Stimulated activated effector memory CD8-positive, alpha-beta T cell treated with anti-CD3 and anti-CD28 coated beads, Interleukin-12 subunit alpha, Interleukin-12 subunit beta, amount 100 ng/mL, for 72 hours (primary cell): ENCODE results near the gene CLIC6.
A peak's percentile ranks its signal among the peaks of the same experiment; 100 is the strongest.

Experiments used
- ATAC-seq: fragments of 150-1000 bp; cut with Tn5 transposase; 2 replicates; pipeline ENCODE4 v1.10.0; 2021
- DNase-seq, 2 donors: peaks; one replicate each; pipeline ENCODE4 v3.0.0; 2021 to 2022; ENCODE audit warnings: low spot score in 2 of 2
- H3K27ac Mint-ChIP-seq: one replicate; pipeline ENCODE4 v1.8.0; 2022; ENCODE audit warnings: mild to moderate bottlenecking, mixed read lengths
- H3K36me3 Mint-ChIP-seq: one replicate; pipeline ENCODE4 v1.8.0; 2022; ENCODE audit warnings: mild to moderate bottlenecking, mixed read lengths
- H3K4me1 Mint-ChIP-seq: one replicate; pipeline ENCODE4 v1.8.0; 2022; ENCODE audit warnings: mixed read lengths
- H3K4me3 Mint-ChIP-seq: one replicate; pipeline ENCODE4 v1.8.0; 2022; ENCODE audit warnings: mild to moderate bottlenecking, mixed read lengths
- H3K9me3 Mint-ChIP-seq: one replicate; pipeline ENCODE4 v1.8.0; 2022; ENCODE audit warnings: mixed read lengths

The CLIC6 gene

GRCh38 chr21:34671891-34672290 is 3.1 kb downstream of the CLIC6 start:
- H3K36me3 Mint-ChIP-seq: no peaks in the 10 kb centered on the region
- H3K9me3 Mint-ChIP-seq: no peaks in the 10 kb centered on the region
- DNase-seq (no peak), ATAC-seq (no peak)
- no peak overlapping the region for H3K27ac Mint-ChIP-seq
- peaks cover 6% of the 10 kb centered on the region for H3K4me1 Mint-ChIP-seq
- H3K4me3 Mint-ChIP-seq: no peak overlapping the region

GRCh38 chr21:34673006-34673405 is 4.2 kb downstream of the CLIC6 start:
- H3K36me3 Mint-ChIP-seq: no peaks in the 10 kb centered on the region
- ATAC-seq (no peak), DNase-seq (no peak)
- no peak overlapping the region for H3K4me3 Mint-ChIP-seq
- H3K27ac Mint-ChIP-seq: no peak overlapping the region
- H3K9me3 Mint-ChIP-seq: no peaks in the 10 kb centered on the region
- H3K4me1 Mint-ChIP-seq: peaks cover 6% of the 10 kb centered on the region

GRCh38 chr21:34674468-34674867 is 5.7 kb downstream of the CLIC6 start:
- Mint-ChIP-seq H3K36me3 (no peaks in the 10 kb centered on the region), H3K9me3 (no peaks in the 10 kb centered on the region), H3K4me3 (no peak overlapping the region), H3K27ac (no peak overlapping the region), H3K4me1 (no peaks in the 10 kb centered on the region)
- ATAC-seq: no peak
- DNase-seq: no peak

- no peaks in the 10 kb centered on the region for H3K36me3 Mint-ChIP-seq
- H3K27ac Mint-ChIP-seq: no peak overlapping the region
- DNase-seq (no peak), ATAC-seq (no peak)
- no peaks in the 10 kb centered on the region for H3K4me1 Mint-ChIP-seq
- H3K9me3 Mint-ChIP-seq: no peaks in the 10 kb centered on the region
- H3K4me3 Mint-ChIP-seq: no peak overlapping the region
Observed at GRCh38 chr21:34675871-34676270, 7.1 kb downstream of the CLIC6 start.

GRCh38 chr21:34679051-34679450 is 10.3 kb downstream of the CLIC6 start:
- no peak overlapping the region for H3K4me3 Mint-ChIP-seq
- no peaks in the 10 kb centered on the region for H3K36me3 Mint-ChIP-seq
- no peak overlapping the region for H3K27ac Mint-ChIP-seq
- no peaks in the 10 kb centered on the region for H3K9me3 Mint-ChIP-seq
- DNase-seq (no peak), ATAC-seq (no peak)
- no peaks in the 10 kb centered on the region for H3K4me1 Mint-ChIP-seq

- ATAC-seq (no peak), DNase-seq (no peak)
- Mint-ChIP-seq H3K9me3 (no peaks in the 10 kb centered on the region), H3K4me3 (no peak overlapping the region), H3K27ac (no peak overlapping the region), H3K4me1 (no peaks in the 10 kb centered on the region), H3K36me3 (no peaks in the 10 kb centered on the region)
Observed at GRCh38 chr21:34684174-34684876, 15.5 kb downstream of the CLIC6 start.

- DNase-seq: no peak
- Mint-ChIP-seq H3K4me3 (no peak overlapping the region), H3K36me3 (no peaks in the 10 kb centered on the region), H3K9me3 (no peaks in the 10 kb centered on the region), H3K27ac (no peak overlapping the region), H3K4me1 (no peaks in the 10 kb centered on the region)
- ATAC-seq: no peak
Observed at GRCh38 chr21:34687065-34687464, 18.3 kb downstream of the CLIC6 start.

- Mint-ChIP-seq H3K4me1 (no peaks in the 10 kb centered on the region), H3K4me3 (no peak overlapping the region), H3K9me3 (no peaks in the 10 kb centered on the region), H3K27ac (no peak overlapping the region), H3K36me3 (no peaks in the 10 kb centered on the region)
- ATAC-seq (no peak), DNase-seq (no peak)
Observed at GRCh38 chr21:34687745-34688144, 19.0 kb downstream of the CLIC6 start.

- DNase-seq: peak in 1 of 2 donors; percentile 31
- H3K9me3 Mint-ChIP-seq: no peaks in the 10 kb centered on the region
- H3K4me1 Mint-ChIP-seq: no peaks in the 10 kb centered on the region
- H3K36me3 Mint-ChIP-seq: no peaks in the 10 kb centered on the region
- no peak for ATAC-seq
- H3K27ac Mint-ChIP-seq: no peak overlapping the region
- H3K4me3 Mint-ChIP-seq: no peak overlapping the region
Observed at GRCh38 chr21:34688145-34688544, 19.4 kb downstream of the CLIC6 start.

GRCh38 chr21:34688715-34689114 is 19.9 kb downstream of the CLIC6 start:
- DNase-seq (no peak), ATAC-seq (no peak)
- no peaks in the 10 kb centered on the region for H3K4me1 Mint-ChIP-seq
- no peak overlapping the region for H3K4me3 Mint-ChIP-seq
- H3K9me3 Mint-ChIP-seq: no peaks in the 10 kb centered on the region
- no peak overlapping the region for H3K27ac Mint-ChIP-seq
- H3K36me3 Mint-ChIP-seq: no peaks in the 10 kb centered on the region

GRCh38 chr21:34690041-34690792 is 21.4 kb downstream of the CLIC6 start:
- H3K36me3 Mint-ChIP-seq: no peaks in the 10 kb centered on the region
- no peaks in the 10 kb centered on the region for H3K9me3 Mint-ChIP-seq
- DNase-seq: no peak
- no peak for ATAC-seq
- H3K4me1 Mint-ChIP-seq: no peaks in the 10 kb centered on the region
- H3K27ac Mint-ChIP-seq: no peak overlapping the region
- no peak overlapping the region for H3K4me3 Mint-ChIP-seq

- Mint-ChIP-seq H3K36me3 (no peaks in the 10 kb centered on the region), H3K9me3 (no peaks in the 10 kb centered on the region), H3K4me3 (no peak overlapping the region), H3K4me1 (no peaks in the 10 kb centered on the region), H3K27ac (no peak overlapping the region)
- ATAC-seq: no peak
- no peak for DNase-seq
Observed at GRCh38 chr21:34690793-34691175, 22.0 kb downstream of the CLIC6 start.

- Mint-ChIP-seq H3K9me3 (no peaks in the 10 kb centered on the region), H3K4me3 (no peak overlapping the region), H3K27ac (no peak overlapping the region), H3K36me3 (no peaks in the 10 kb centered on the region), H3K4me1 (no peaks in the 10 kb centered on the region)
- no peak for ATAC-seq
- DNase-seq: no peak
Observed at GRCh38 chr21:34691390-34692032, 22.7 kb downstream of the CLIC6 start.

GRCh38 chr21:34692458-34693020 is 23.7 kb downstream of the CLIC6 start:
- ATAC-seq (no peak), DNase-seq (no peak)
- no peaks in the 10 kb centered on the region for H3K9me3 Mint-ChIP-seq
- H3K4me1 Mint-ChIP-seq: no peaks in the 10 kb centered on the region
- H3K36me3 Mint-ChIP-seq: no peaks in the 10 kb centered on the region
- H3K27ac Mint-ChIP-seq: no peak overlapping the region
- H3K4me3 Mint-ChIP-seq: no peak overlapping the region

GRCh38 chr21:34693192-34693810 is 24.5 kb downstream of the CLIC6 start:
- Mint-ChIP-seq H3K4me1 (no peaks in the 10 kb centered on the region), H3K27ac (no peak overlapping the region), H3K4me3 (no peak overlapping the region), H3K36me3 (no peaks in the 10 kb centered on the region), H3K9me3 (no peaks in the 10 kb centered on the region)
- ATAC-seq: no peak
- DNase-seq: no peak
